HG02884 (cell line): Measurements from ENCODE around the gene PPP4C.

Experiments
- ATAC-seq: cut with Tn5 transposase; IDR thresholded peaks from one replicate; pipeline ENCODE4 v1.9.1; 2021; ENCODE audit warnings: mild to moderate bottlenecking, moderate library complexity; ENCODE audit not compliant: unreplicated experiment

PPP4C gene

DNA sequence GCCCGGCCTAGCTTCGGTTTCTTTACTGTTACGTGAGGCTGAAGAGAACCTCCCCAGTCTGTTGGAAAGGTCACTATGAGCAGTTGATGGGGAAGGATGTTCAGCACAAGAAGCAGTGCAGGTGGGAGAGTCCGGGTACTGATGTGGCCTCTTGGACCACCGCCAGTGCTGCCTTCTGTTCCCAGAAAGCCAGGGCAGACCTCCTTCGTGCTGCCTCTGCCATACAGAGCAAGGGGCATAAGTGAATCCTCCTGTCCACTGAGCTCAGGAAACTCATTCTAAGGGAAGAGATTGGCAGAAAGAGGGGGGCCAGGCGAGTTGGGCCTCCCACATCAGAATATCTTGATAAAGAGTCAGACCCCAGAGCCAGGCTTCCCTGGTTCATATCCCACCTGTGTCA is 3.7 kb downstream of the PPP4C start:
- ATAC-seq = no peak

DNA sequence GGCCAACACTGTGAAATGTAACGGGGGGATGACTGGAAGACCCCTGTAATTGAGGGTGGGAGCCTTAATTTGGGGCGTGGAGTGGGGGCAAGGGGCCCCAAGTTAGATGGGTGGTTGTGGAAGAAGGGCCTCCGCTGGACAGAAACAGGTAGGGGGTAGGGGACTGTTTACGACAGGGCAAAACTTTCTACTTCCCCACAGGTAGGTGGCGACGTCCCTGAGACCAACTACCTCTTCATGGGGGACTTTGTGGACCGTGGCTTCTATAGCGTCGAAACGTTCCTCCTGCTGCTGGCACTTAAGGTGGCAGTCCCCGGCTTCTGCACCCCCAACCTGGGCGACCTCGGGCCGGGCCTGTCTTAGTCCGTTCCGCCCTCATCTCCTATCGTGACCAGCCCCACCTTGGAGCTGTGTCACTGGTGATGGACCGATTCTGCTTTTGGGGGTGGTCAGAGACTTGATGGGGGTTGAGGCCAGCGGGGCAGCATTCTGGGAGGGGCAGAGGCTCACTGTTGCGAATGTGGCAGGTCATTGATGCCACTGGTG is 6.8 kb downstream of the PPP4C start:
- no peak for ATAC-seq

DNA sequence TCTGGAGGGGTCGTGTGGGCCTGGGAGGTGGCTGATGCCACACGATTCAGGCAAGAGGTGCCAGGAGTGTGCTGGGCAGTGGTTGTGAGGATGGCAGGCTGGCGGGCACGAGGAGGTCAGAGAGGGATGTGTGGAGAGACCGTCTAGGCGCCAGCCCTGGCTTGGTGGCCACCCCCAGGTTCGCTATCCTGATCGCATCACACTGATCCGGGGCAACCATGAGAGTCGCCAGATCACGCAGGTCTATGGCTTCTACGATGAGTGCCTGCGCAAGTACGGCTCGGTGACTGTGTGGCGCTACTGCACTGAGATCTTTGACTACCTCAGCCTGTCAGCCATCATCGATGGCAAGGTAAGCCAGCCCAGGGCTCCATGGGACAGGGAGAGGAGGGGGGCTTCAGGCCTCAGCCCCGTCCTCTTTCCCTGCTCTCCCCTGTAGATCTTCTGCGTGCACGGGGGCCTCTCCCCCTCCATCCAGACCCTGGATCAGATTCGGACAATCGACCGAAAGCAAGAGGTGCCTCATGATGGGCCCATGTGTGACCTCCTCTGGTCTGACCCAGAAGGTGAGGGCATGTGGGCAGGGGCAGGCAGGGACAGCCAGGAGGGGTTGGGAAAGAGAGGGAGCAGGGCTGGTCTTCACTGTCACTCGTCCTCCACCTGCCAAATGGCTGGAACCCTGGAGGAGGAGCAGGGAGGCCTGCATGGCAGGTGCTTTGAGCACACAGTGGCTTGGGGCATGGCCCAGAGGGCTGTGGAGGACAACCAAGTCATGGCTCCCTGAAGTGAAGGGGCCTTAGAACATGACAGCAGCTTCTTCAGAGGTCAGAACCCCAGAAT is 7.6 kb downstream of the PPP4C start:
- ATAC-seq = no peak

DNA sequence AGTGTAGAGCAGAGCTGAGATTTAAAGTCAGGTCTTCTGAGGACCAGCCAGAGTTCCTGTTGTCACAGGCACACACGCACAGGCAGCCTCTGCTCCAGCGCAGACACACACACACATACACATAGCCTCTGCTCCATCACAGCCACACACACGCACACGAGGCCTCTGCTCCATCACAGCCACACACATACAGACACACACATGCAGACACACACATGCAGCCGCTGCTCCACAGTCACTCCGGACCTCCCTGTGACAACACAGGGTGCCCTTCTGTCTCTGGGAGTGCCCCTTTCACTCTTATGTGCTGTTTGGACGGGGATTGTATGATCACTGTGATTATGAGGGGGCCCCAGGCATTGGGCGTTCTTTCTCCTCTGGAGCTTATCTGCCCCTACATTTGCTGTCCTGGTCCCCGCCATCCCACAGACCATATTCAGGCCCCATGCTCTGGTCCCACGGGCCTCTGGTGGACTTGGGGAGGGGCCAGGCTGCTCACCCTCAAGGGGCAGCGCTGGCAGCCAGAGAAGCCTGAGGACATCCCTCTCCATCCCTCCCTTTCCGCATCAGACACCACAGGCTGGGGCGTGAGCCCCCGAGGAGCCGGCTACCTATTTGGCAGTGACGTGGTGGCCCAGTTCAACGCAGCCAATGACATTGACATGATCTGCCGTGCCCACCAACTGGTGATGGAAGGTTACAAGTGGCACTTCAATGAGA is 8.5 kb downstream of the PPP4C start:
- ATAC-seq = no peak

DNA sequence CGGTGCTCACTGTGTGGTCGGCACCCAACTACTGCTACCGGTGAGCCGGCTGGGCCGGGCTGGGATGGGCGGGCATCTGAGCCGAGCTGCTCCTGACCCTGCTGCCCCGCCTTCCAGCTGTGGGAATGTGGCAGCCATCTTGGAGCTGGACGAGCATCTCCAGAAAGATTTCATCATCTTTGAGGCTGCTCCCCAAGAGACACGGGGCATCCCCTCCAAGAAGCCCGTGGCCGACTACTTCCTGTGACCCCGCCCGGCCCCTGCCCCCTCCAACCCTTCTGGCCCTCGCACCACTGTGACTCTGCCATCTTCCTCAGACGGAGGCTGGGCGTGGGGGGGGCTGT is 9.0 kb downstream of the PPP4C start:
- ATAC-seq = no peak

DNA sequence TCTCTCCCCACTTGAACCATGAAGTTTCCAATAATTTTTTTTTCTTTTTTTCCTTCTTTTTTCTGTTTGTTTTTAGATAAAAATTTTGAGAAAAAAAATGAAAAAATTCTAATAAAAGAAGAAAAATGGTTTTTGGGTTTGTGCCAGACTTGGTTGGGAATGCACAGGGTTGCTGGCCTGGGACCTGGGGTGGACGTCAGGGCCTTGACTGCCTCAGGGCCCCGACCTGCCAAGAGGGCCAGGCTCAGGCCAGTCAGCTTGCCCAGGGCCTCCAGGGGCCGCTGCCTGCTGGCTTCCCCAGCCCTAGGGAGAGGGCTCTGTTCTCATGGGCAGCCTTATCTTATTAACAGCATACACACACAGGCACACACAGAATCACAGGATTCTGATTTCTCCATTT is 9.5 kb downstream of the PPP4C start:
- ATAC-seq = no peak

DNA sequence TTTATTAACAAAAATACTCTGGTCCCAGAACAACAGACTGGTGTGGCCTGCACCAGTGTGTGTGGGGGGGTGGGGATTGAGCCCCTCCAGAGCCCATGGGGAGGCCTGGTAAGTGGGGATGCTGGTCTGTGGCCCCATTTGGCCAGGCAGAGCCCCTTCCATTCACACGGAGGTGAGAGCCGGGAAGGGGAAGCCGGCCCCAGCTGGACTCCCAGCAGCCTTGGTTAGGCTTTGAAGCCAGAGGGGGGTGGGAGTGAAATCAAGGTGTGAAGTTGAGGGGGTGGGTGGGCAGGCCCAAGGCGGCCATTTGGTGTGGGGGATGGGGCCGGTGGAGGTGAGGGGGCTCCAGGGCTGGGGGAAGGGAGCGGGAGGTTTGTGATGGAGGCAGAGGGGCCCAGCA is 10.0 kb downstream of the PPP4C start:
- ATAC-seq = no peak

DNA sequence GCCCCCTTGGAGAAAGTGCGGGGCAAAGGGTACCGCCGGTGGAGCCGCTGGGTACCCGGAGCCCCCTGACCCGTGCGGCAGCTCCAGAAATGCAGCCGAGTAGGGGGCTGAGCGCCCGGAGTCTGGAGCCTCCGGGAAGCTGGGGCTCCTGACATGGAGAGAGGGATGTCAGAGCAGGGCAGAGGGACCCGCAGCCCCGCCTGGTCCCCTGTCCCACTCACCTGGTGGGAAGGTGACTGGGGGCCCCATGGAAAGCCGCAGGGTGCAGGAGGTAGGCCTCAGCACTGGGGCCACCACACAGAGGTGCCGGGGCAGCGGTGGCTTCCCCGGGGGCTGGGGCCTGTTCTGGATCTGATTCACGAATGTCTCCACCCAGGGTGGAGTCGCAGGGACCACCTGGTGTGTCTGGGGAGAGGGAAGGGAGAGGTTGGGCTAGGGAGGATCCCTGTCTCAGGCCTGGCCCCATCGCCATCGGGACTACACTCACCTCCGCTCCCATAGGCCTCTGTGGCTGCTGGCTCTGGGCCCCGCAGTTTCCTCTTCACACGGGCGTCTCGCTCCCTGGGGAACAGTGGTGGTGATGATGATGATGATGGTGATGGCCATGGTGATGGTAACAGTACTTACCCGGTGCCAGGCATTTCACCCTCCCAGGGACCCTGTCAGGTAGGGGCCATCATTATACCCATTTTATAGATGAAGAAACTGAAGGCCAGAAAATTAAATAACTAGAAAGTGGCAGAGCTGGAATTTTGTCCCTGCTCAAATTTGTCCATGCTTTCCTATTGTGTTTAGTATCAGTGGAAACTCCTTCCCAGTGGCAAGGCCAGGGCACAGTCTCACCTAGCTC is 10.7 kb downstream of the PPP4C start:
- ATAC-seq = no peak

DNA sequence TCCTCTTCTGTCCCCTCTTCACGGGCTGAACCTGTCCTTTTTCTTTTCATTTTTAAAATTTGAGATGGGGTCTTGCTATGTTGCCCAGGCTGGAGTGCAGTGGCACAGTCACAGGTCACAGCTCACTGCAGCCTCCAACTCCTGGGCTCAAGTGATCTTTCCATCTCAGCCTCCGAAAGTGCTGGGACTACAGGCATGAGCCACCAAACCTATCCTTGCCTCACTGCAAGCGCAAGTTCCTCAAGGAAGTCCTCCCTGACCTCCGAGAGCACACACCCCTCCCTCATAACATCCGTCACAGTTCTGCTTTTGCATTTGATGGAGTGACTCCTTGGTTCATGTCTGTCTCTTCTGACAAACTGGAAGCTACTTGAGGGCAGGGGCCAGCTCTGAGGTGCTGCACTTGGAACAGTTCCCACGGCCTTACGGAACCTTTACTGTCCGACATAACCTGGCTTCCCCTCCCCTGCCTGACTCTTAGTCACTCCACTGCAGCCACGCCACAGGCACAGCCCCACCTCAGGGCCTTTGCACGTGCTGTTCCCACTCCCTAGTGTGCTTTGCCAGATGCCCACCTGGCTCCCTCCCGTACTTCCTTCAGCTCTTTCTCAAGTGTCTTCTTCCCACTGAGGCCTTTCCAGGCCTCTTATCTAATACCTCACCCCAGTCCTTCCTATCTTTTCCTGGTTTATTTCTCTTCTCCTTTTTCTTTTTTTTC is 11.5 kb downstream of the PPP4C start:
- ATAC-seq = no peak

DNA sequence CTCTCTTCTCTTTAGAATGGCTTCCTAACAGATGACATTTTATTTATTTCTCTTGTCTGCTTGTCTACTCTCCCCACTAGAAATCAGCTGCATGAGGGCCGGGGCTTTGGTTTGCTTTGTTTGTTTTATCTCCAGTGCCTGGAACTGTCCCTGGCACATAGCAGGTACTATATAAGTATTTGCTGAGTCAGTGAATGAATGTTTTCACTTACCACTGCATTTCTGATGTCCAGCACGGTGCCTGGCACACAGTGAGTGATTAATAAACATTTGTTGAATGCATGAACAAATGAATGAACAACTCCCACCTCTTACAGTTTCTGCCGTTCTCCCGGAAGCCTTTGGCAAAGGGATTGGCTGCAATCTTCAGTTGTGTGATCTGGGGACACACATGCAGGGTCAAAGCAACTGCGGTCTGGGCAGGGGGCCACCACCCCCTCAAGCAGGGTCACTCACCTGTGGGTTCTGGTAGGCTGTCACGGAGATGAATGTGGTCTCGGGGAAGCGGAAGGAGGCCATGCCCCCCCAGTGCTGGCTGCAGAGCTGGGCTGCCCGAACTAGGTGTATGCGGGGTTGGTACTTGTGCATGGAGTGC is 12.5 kb downstream of the PPP4C start:
- ATAC-seq = no peak

DNA sequence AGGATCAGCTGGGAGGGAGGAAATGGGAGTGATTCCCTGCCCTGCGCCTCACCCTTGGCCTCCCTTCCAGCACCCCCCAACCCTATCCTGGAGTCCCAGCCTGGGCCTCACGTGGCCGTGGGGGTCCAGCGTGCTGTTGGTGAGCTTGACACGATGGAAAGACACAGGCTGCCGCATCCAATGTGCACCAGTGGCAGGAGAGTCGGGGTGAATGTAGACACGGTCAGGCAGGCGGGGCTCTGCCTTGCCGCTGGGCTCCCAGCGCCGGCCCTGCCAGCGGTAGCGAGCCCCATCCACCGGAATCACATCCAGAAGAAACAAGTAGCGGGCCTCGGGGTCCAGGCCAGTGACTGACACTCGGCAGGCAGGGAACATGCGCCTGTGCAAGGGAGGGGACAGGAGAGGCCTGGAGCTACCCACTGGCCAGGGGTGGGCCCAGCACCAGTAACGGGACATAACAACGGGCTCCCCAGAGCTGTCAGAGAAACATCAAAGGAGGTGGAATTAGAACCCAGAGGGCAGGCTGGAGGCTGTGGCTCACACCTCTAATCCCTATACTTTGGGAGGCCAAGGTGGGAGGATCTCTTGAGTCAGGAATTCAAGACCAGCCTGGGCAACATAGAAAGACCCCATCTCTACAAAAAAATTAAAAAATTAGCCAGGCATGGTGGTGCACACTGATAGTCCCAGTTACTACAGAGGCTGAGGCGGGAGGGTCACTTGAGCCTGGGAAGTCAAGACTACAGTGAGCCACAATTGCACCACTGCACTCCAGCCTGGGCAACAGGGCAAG is 13.2 kb downstream of the PPP4C start:
- ATAC-seq = no peak

DNA sequence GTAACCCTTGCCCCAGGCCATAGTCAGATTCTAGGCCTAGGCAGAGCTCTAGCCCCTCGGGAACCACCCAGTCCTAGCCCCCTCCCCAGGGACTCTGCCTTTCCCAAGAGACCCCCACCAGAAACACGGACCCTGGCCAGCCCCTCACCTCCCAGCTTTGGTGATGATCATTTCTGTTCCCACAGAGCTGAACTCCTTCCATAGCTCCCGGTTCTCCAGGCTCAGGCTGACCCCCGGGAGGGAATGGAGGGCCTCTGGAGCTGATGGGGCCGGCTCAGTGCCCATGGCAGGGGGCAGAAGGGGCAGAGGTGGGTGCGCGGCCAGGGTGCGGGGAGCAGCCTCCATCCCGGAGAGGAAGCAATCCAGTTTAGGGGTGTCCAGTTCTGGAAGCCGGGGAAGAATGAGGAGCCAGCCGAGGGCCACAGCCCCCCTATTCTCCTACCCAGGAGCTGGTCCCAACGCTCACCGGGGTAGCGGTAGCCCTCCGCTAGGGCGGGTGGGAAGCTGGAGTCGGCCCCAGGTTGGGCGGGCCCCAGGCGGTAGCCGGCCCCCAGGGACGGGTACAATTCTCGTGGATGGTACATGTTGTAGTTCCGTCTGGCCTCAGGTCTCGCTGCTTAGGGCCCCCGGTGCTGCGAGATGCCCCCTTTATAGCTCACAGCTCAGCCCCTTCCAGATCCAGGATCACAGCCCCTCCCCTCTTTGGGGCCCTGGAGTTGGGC is 15.0 kb downstream of the PPP4C start:
- no peak for ATAC-seq

DNA sequence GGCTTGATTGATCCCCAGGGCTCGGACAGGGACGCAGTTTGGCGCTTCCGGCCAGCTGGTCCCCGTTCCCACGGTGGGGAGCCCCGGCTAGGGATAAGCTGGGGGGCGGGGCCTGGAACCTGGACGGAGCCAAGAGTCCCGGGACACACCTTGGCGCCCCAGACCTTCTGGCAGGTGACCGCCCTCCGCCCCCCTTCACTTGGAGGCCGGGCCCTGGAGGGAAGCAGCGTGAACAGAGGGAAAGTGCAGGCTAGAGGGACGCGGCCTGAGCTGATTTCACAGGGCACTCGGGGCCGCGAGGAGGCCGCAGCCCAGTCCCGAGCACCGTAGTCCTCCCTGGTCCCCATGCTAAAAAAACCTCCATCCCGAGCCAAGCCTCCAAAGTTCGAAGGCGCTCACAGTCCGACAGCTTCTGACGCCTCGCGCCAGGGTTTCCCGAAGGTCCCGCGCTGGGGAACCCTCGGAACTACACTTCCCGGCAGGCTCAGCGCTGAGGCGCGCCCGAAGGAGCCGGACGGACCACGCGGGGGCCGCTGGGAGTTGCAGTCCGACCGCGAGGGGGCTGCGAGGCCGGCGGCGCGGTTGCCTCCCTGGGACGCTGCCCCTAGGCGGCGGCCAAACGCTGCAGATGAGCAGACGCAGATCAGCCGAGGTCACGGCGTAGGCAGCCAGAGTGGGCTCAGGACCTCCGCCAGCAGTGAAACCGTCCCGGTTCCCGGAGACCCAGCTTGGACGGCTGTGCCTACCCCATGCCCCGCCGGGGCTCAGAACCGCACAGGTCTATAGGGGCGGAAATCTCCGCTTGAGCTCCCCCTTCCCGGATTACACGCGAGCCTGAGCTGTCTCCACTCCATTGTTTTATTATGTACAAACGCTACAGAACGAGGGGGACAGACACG is 15.9 kb downstream of the PPP4C start, which contains the start of gene TBX6:
TBX6 (minus strand) TSS at position 451 of the 899 bp plus-strand sequence. CDS start 731 bp downstream, outside the sequence.
- ATAC-seq = peak; percentile 57

DNA sequence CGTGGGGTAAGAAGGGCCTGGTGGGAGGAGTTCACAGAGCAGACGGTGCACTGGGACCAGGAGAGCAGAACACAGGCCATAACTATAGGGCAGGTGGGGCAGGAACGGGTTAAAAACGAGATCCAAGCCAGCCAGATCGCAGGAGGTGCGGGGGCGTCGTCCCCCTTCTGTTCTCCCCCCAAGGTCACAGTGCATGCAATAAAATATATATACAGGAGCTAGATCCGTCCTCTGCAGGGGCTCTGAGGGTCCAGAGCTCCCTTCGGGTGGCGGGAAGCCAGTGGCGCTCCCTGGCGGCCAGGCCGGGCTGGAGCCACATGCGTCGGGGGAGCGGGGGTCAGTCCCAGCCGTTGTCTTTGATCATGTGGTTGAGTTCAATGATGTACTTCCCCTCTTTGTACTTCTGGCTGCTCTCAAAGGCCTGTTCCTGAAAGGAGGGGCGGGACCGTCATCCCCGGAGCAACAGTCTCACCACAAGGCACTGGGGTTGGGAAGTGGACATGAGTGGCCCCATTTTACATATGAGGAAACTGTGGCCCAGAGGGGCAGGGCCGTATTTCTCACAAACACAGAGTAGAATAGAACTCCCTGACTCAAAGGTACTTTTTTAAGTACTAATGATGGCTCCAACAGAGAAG is 16.7 kb downstream of the PPP4C start:
- peak; percentile 43 for ATAC-seq

DNA sequence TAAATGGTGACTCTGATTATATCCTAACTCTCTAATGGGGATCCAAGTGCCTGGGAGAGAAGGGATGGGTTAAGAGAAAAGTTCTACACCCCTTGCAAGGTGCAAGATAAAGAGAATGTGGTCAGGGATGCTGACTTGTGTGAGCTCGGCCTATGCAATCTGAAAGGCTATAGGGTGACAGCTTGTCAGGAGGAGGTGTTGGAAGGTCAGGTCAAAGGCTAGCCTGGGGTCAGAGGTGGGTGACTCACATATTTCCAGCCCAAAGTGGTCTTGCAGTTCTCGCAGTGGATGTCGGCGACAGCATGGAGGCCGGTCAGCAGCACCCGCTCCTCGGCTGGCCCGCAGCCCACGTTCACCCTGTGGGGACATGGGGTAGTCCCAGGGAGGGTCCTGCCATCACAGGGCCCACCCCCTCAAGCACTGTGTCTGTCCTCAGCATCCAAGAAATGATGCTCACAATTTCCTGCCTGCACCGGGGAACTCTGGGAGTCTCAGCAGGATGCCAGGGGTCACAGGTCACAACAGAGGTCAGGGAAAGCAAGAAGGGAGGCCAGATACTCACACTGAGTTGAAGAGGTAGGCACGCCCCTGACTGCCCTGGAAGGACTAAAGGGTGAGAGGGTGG is 18.9 kb downstream of the PPP4C start:
- no peak for ATAC-seq

DNA sequence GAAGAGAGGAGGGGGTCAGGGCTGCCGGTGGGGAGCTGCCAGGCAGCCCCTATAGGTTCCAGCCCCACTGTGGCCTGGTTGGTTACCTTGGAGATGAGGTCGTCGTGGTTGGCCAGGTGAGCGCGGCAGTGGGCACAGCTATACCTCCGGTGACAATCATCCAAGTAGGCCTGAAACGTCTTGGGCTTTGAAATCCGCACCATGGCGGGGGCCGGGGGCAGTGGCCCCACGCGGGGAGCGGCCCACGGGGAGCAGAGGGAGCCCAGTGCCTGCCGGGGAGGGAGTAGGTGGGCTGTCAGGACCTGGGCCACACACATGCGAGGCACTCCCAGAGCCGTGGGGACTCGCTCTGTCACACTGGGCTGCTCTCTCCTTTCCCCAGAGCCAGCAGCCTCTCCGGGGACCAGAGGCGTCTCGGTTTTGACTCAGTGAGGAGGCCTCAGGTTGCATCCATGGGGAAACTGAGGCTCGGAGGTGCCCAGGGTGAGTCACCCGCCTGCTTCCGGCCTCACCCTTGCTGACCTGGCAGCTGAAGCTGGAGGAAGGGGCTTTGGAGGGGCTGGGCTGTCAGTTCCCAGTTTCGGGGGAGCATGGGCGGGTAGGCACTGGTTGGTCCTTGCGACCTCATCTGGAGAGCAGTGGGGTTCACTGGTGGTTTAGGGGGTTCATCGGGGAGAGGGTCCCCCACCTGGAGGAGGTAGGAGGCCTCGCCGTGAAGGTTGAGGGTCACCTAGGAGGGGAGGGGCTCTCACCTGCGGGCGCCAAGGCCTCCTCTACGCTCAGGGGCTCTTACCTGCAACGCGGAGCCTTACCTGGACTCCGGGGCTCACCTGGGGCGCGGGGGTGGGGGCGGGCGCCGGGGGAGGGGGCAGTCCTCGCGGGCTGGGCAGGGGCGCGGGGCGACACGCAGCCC is 19.6 kb downstream of the PPP4C start:
- no peak for ATAC-seq
